Fibroblast of peridontal ligament (primary cell): ENCODE measurements around the gene FYCO1.

Source experiments
- DNase-seq: peaks from one replicate; pipeline ENCODE4 v3.0.0-alpha.2; 2010; ENCODE audit errors: extremely low read depth

The FYCO1 gene

DNA sequence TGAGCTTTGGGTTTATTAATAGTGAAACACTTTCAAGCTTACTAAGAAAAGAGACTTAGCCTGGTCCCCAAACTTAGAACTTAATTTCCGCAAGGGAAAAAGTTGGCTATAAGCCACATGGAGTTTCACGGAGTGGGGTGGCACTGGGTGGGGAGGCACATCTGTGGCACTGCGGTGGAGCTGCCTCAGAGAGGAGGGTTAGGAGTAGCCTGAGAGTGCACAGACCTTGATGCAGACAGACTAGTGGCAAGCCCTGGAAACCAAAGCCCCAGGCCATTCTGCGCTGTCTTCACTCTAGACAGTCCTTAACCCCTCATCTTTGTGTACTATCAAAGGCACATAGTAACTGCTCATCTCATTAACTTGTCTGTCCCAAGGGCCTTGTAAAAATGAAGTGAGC, 30.4 kb downstream of the FYCO1 start:
- no peak for DNase-seq

GRCh38 chr3:45964139-45964538, 31.5 kb downstream of the FYCO1 start:
- DNase-seq: no peak

DNA sequence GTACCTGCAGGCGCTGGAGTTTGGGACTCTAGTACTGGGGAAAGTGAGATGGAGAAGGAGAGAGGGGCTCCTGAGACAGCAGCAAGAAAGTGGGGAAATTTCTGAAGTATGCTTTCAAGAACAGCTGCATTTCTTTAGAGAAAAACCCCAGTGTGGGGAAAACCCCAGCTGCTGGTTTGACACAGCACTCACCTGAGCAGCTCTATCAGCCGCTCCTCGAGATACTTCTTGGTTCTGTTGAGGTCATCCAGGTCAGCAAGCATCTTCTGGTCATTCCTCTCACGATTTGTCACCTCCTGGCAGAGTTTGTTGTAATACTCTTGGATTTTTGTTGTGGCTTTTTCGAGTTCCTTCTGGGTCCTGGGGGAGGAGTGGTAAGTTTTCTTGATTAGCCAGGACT, 33.6 kb downstream of the FYCO1 start:
- DNase-seq: no peak

GRCh38 chr3:45960289-45960688, 35.3 kb downstream of the FYCO1 start:
- no peak for DNase-seq

GRCh38 chr3:45959201-45959600, 36.4 kb downstream of the FYCO1 start:
- DNase-seq: no peak

GRCh38 chr3:45958321-45958791, 37.3 kb downstream of the FYCO1 start:
- DNase-seq: peak; percentile 61

- DNase-seq: no peak
These were observed 38.0 kb downstream of the FYCO1 start for GRCh38 chr3:45957586-45957985.

DNA sequence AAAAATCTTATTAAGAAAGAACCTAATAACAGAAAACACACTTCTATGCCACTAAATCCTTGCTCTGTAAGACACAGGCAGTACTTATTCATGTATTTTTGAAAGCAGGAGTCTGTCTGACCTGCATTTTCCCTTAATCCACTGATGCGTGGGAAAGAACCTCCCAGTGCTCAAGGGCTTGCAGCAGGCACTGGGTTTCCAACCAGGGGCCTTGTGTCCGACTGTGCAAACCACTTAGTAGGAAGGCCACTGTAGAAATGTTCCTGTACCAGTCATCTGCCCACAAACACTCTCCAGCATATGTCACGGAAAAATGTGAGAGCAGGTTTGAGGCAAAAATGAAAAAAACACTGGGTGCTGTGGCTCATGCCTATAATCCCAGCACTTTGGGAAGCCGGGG, 39.9 kb downstream of the FYCO1 start:
- no peak for DNase-seq

DNA sequence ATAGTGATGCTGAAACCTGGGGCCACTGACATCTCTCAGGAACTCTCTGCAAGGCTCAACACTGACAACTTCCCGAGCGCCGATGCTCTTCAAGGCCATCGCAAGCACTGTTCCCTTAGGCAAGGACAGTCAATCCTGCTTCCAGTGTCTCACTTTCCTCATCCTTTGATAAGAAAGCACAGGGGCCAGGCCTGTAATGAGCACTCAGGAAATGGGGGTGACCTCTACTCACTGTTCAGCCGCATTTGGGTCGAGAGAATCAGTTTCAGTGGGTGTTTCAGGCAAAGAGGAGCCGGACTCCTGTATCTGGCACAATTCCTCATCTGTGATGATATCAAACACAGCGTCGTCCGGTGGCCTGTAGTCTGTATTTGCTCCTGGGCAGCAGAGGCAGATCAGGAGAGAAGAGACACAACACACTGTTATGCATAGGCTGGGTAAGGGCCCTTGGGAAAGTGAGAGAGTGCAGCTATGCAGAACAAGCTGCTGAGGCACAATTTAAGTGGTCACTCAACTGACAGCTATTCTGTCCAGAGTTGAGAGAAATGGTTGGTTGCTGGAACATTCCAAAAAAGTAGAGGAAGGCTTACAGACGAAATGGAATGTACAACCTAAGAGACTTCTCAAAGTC, 40.5 kb downstream of the FYCO1 start:
- DNase-seq: no peak

DNA sequence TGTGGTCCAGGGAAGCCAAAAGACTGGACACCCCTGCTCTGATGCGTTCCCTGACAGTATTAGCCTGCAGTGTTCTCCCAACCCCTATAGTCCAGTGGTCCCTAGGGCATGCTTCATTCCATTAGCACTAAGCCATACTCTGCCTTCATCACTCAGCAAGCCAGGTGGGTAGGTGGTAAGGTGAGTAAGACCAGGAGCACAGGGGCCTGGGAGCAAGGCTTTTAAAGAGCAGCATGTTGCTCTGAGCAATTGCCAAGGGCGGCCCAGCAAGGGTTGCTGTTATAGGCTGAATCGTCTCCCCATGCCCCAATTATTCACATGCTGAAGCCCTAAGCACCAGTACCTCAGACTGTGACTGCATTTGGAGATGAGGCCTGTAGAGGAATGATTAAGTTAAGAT, 41.3 kb downstream of the FYCO1 start:
- no peak for DNase-seq

DNA sequence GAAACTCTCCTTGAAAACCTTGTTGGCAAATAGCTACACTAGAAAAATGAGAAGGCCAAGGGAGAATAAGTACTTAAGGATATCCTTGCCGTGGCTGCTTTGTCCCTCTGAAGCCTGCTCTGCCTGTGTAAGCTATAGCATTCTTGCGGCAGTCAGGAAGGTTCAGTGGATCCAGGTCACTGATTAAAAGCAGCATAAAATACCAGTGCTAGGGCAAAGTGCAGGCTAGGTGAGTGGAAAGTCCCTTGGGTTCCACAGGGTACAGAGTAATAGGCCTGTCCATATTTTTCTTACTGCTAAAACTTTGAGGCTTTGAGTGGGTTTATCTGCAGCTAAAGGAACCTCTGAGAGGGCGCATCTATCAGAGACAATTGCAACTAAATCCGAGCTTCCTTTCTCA, 42.1 kb downstream of the FYCO1 start:
- DNase-seq: no peak

DNA sequence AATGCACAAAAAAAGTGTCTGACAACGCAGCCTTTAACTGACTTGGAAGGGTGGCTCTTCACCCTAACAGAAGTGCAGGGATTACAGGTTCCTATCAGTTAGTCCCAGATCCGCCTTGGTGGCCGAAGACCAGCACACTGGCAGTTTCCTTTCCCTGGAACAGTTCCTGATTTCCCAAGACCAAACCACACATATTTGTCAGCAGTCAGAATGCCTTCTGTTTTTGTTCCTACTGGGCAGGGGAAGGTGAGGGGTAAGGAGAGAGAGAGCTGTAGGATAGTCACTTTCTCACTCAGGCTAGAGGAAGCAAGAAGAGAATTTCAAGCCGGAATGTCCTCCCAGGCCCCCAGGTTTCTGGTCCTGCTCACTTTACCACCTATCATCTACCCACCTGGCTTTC, 43.2 kb downstream of the FYCO1 start:
- DNase-seq: peak; percentile 55

GRCh38 chr3:45951946-45952345, 43.7 kb downstream of the FYCO1 start:
- DNase-seq: no peak

DNA sequence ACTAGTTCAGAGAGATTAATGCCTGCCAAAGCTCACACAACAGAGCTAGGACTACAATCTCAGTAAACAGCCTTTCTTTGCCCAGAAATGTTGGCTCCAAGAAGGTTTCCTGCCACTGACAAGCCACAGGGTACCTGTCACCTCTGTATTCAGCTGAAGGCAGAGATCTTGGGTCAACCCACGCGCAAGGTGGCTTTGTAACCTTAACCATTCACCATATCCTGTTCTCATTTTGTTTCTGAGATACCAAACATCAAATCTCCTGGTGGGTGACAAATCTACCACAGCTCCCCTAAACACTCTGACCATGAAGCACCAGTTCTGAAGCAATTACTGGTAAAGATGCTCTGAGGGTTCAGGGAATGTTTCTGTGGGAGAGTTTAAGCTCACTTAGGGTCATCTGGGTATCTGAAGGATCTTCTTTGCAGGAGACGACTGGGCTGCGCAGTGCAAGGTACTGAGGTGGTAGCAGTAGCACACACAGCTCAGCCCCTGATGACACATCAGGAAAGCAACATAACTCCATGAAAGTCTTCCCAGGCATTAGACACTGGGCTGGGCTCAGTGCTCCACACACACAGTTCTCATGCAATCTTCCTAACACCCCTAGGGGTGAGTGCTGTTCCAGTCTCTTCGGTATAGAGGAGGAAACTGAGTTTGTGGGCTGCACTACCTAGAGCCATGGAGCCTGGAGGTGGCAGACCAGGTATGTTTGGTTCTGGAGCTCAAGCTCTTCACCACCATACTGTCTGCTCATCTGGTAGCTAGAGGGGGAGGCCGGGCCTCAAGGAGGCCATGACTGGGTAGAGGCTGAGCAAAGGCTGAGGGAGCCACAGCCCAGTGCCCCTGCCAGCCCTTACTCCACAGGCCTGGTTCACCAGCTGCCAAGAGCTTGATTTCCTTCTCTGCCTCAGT, 44.7 kb downstream of the FYCO1 start:
- DNase-seq: no peak

DNA sequence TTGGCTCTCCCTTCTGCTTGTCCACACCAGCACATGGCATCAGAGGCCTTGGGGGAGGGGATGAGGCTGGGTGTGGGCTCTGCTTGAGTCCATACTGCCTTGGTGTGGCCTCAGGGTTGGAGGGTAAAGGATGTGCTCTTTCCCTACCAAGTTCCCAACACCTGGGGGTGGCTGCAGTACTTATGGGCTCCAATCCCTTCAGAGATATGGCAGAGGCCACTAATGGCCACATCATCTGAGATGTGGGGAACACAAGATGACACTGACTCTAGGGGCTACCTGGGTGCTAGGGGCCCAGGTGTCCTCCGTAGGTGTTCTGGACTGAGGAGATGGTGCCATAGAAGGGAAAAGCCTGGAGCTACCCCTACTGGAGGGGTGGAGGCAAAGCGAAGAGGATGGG, 45.5 kb downstream of the FYCO1 start:
- DNase-seq: no peak

DNA sequence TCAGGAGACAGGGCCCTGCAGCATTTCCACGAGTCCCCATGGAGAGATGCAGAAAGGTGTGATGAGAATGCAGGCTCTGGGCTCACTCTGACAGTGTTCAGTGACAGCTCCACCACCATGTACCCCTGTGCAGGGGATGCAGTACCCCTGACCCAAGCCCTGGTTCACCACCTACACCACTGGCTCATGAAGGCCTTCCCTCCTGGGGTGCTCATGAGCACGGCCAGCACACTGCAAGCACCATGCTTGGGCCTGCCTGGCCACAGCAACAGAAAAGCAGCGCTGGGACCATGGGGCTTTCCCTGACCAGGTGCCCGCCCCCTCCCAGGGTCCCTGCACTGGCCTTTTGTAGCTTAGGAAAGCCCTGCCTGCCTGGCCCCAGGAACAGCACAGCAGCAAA, 46.2 kb downstream of the FYCO1 start:
- no peak for DNase-seq

GRCh38 chr3:45948881-45949280, 46.7 kb downstream of the FYCO1 start:
- no peak for DNase-seq

- DNase-seq: peak; percentile 98
These were observed 47.3 kb downstream of the FYCO1 start for GRCh38 chr3:45948311-45948781.

DNA sequence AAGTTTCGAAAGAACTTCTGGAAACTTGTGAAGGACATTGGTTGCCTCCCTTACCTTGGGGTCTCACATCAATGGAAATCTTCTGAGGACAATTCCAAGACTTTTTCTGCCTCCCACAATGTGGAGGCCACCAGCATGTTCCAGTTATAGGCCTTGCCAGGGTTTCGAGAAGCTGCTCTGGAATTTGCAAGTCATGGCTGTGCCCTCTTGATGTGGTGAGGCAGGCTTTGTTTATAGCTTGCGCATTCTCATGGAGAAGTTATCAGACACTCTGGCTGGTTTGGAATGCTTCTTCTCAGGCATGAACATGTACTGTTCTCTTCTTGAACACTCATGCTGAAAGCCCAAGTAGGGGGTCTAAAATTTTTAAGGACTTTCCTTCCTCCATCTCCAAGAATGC, 48.3 kb downstream of the FYCO1 start:
- DNase-seq: peak; percentile 26

DNA sequence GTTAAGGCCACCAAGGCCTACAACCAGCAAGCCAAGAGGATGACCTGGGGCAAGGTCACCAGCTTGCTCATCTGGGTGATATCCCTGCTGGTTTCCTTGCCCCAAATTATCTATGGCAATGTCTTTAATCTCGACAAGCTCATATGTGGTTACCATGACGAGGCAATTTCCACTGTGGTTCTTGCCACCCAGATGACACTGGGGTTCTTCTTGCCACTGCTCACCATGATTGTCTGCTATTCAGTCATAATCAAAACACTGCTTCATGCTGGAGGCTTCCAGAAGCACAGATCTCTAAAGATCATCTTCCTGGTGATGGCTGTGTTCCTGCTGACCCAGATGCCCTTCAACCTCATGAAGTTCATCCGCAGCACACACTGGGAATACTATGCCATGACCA, 48.7 kb downstream of the FYCO1 start:
- DNase-seq: no peak

DNA sequence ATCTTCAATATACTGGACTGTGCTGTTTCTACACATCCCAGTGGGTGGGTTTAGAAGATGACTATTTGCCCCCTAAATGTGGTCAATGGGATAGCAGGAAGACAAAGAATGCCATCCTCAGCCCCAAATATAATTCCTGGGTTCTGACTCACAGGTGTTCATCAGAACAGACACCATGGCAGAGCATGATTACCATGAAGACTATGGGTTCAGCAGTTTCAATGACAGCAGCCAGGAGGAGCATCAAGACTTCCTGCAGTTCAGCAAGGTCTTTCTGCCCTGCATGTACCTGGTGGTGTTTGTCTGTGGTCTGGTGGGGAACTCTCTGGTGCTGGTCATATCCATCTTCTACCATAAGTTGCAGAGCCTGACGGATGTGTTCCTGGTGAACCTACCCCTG, 49.3 kb downstream of the FYCO1 start:
- no peak for DNase-seq

DNA sequence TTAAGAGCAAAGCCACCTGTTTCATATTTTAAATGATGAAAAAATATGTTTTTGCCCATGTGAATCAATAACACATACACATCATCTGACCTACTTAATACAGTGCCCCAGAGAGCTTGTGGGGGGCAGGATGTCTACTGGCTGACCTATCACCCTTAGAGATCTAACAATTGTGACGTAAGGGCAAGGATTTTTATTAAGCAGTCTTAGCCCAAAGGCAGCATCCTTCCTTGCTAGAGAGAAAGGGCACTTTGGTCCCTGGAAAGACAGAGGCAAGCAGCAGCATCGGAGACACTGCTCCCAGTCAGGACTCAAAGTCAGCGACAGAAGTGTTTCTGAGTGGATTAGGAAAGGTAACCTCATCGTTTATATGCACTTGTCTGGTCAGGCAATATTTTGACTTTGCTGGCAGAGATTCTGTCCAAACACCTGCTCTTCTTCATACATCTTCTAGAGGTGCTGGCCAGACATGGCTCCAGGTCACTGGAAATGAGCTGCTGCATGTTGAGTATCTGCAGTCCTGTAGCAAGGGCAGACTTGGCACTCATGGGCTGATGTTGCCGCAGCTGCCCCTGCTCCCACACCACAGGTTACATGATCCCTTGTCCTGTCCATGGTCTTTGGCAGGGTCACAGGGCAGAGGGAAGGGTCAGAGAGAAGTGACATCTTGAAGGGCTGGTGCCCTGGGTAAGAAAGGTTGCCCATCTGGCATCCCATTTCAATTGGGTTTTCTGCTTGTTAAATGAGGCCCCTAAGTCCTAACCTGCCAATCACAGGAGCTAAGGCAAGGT, 50.6 kb downstream of the FYCO1 start:
- no peak for DNase-seq
